ENCODE measurements around the gene GTF3C2. TPM values are rescaled to one million over a fixed set of nuclear protein-coding genes. Genes with fewer than 3 reads are reported as not detected.

GTF3C2 gene
- total and polyA plus RNA-seq, 9 of the 15 experiments (the other 6 are each of a cell fraction or from before 2014, with no cell fraction given): 35.5 to 96.8 (median 53.0) TPM

DNA sequence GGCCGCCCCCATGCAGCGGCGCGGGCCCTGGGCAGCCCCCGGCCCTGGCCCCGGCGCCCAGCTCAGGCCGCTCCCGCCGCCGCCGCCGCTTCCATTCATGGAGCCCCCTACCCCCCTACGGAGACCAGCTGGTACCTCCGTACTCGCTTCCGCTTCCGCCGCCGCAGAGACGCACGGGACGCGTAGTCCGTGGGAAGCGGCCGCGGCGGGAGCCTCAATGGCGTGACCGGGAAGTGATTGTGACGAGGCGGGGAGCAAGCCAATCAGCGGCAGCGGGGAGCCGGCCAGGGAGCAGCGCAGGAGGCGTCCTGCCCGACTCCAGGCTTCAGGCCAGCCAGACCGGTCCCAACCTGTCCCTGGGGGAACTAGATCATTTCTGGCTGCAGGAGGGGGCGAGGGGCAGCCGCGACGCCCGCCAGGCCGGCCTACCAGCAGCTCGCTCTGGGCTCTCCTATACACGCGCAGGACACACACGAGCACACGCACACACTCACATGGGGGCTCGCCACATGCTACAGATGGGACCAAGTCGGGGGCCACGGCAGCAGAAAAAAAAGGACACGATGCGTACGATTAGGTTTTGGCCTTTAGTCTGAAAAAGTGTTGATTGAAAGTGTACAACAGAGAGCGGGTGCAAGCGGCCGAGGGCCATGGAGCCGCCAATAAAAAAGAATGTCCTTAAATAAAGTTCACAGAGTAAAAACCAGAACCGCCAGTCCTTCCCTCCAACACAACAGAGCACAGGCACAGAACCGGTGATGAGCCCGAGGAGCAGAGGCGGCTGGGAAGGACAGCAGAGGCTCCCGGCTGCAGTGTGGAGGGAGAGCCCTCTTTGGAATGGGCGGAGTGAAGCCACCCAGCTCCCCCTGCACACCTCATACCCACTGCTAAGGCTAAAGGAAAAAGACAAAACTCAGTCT is 24.3 kb upstream of the GTF3C2 start, which contains the start of gene ZNF513 (continued):
- TF ChIP-seq NFE2 (IDR thresholded peaks at IDR 0.05; ENCODE audit: low read depth) (0 out of 2 replicates have a peak, but pooled peaks have one; percentile 11), SIX5 (IDR thresholded peaks at IDR 0.05; ENCODE audit: borderline replicate concordance in 1 of 2, insufficient read depth in 1 of 2, low read depth in 1 of 2, low read length in 2 of 2) (peak; percentile 53 to 85; a peak in 3 of 4 replicates), ZNF384 (IDR thresholded peaks at IDR 0.05; ENCODE audit: low read depth, low read length) (no peak), STAT5A (IDR thresholded peaks at IDR 0.05; ENCODE audit: borderline replicate concordance, low read length) (no peak), ATF2 (CRISPR knock-in tag; IDR thresholded peaks at IDR 0.05) (no peak), SRF (CRISPR knock-in tag; IDR thresholded peaks at IDR 0.05) (no peak), ZNF23 (CRISPR knock-in tag; IDR thresholded peaks at IDR 0.05) (no peak), KLF1 (tag; IDR thresholded peaks at IDR 0.05) (no peak), BRF1 (IDR thresholded peaks at IDR 0.05; ENCODE audit: borderline replicate concordance, extremely low read depth, insufficient read length) (no peak), MYC (IDR thresholded peaks at IDR 0.05; ENCODE audit: low read depth, low read length) (peak; percentile 61), MYC (CRISPR knock-in tag; IDR thresholded peaks at IDR 0.05; ENCODE audit: borderline replicate concordance, low read depth) (peak; percentile 75; the same call in 1 of the 2 replicates), NFRKB (IDR thresholded peaks at IDR 0.05; ENCODE audit: low read depth) (no peak), TEAD4 (IDR thresholded peaks at IDR 0.05; ENCODE audit: low read length) (no peak), TEAD4 (CRISPR knock-in tag; IDR thresholded peaks at IDR 0.05; ENCODE audit: borderline replicate concordance) (no peak), MYNN (IDR thresholded peaks at IDR 0.05) (peak; percentile 68), MYNN (CRISPR knock-in tag; IDR thresholded peaks at IDR 0.05) (no peak)
- TF ChIP-seq, protein P1, sequence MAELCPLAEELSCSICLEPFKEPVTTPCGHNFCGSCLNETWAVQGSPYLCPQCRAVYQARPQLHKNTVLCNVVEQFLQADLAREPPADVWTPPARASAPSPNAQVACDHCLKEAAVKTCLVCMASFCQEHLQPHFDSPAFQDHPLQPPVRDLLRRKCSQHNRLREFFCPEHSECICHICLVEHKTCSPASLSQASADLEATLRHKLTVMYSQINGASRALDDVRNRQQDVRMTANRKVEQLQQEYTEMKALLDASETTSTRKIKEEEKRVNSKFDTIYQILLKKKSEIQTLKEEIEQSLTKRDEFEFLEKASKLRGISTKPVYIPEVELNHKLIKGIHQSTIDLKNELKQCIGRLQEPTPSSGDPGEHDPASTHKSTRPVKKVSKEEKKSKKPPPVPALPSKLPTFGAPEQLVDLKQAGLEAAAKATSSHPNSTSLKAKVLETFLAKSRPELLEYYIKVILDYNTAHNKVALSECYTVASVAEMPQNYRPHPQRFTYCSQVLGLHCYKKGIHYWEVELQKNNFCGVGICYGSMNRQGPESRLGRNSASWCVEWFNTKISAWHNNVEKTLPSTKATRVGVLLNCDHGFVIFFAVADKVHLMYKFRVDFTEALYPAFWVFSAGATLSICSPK (IDR thresholded peaks at IDR 0.05; ENCODE audit: borderline replicate concordance): no peak
- TF ChIP-seq, protein P2, sequence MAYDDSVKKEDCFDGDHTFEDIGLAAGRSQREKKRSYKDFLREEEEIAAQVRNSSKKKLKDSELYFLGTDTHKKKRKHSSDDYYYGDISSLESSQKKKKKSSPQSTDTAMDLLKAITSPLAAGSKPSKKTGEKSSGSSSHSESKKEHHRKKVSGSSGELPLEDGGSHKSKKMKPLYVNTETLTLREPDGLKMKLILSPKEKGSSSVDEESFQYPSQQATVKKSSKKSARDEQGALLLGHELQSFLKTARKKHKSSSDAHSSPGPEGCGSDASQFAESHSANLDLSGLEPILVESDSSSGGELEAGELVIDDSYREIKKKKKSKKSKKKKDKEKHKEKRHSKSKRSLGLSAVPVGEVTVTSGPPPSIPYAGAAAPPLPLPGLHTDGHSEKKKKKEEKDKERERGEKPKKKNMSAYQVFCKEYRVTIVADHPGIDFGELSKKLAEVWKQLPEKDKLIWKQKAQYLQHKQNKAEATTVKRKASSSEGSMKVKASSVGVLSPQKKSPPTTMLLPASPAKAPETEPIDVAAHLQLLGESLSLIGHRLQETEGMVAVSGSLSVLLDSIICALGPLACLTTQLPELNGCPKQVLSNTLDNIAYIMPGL (CRISPR knock-in tag; IDR thresholded peaks at IDR 0.05): no peak
- TF ChIP-seq, protein P3, sequence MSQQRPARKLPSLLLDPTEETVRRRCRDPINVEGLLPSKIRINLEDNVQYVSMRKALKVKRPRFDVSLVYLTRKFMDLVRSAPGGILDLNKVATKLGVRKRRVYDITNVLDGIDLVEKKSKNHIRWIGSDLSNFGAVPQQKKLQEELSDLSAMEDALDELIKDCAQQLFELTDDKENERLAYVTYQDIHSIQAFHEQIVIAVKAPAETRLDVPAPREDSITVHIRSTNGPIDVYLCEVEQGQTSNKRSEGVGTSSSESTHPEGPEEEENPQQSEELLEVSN (IDR thresholded peaks at IDR 0.05; ENCODE audit: borderline replicate concordance in 1 of 2, extremely low read depth in 1 of 2, insufficient read depth in 1 of 2, insufficient read length in 1 of 2, low read depth in 1 of 2, low read length in 1 of 2, poor library complexity in 1 of 2, severe bottlenecking in 1 of 2): peak; percentile 57 to 73
